HL-60 (cell line): ENCODE data around the gene GALK2.

ENCODE experiments used
- DNase-seq, 2 experiments: peaks; one replicate each; pipeline ENCODE4 v3.0.0-alpha.2; 2010 to 2020; ENCODE audit warnings: low read depth in 1 of 2, low spot score in 1 of 2
- H3K27ac ChIP-seq: fragments of 250-450 bp; sonication (Bioruptor Pico); replicated peaks from 2 replicates; pipeline ENCODE4 v1.5.1; 2020; ENCODE audit warnings: mild to moderate bottlenecking, moderate library complexity
- H3K27me3 ChIP-seq: fragments of 250-450 bp; sonication (Bioruptor Pico); 2 replicates; pipeline ENCODE4 v1.5.1; 2021; ENCODE audit warnings: mild to moderate bottlenecking, moderate library complexity; ENCODE audit not compliant: insufficient read depth, poor library complexity, severe bottlenecking
- H3K4me3 ChIP-seq: replicated peaks from 2 replicates; pipeline ENCODE4 v1.5.1; 2011; ENCODE audit warnings: mild to moderate bottlenecking, control low read depth, low read length; ENCODE audit not compliant: insufficient read depth
- CTCF ChIP-seq: IDR thresholded peaks from one replicate; pipeline ENCODE4 v1.5.1; 2011; ENCODE audit warnings: low read length, control low read depth, inconsistent platforms; ENCODE audit not compliant: insufficient read depth
- GABPA ChIP-seq: IDR thresholded peaks from 2 replicates; pipeline ENCODE4 v1.6.1; 2012; ENCODE audit warnings: low read depth
- POLR2AphosphoS5 ChIP-seq: IDR thresholded peaks from 2 replicates; pipeline ENCODE4 v1.6.1; 2012; ENCODE audit warnings: low read depth
- SPI1 ChIP-seq: IDR thresholded peaks from 2 replicates; pipeline ENCODE4 v1.6.1; 2012; ENCODE audit warnings: low read depth, mild to moderate bottlenecking, borderline replicate concordance
- TF ChIP-seq, protein P1 (sequence below): IDR thresholded peaks from 2 replicates; pipeline ENCODE4 v1.6.1; 2012; ENCODE audit warnings: low read depth; ENCODE audit not compliant: insufficient replicate concordance

The GALK2 gene

GRCh38 chr15:49137861-49138260, 32.2 kb upstream of the GALK2 start:
- TF ChIP-seq GABPA: no peak
- Histone ChIP-seq H3K27ac (no peak overlapping the region), H3K4me3 (no peak overlapping the region), H3K27me3 (no peaks in the 10 kb centered on the region)
- no peak for DNase-seq

GRCh38 chr15:49145651-49146609, 24.1 kb upstream of the GALK2 start:
- Histone ChIP-seq H3K27ac (no peak overlapping the region), H3K27me3 (no peaks in the 10 kb centered on the region), H3K4me3 (no peak overlapping the region)
- peak in 1 of 2 experiments; percentile 44 for DNase-seq
- TF ChIP-seq POLR2AphosphoS5: no peak
- no peak for TF ChIP-seq SPI1
- TF ChIP-seq CTCF: peak; percentile 51
- no peak for TF ChIP-seq GABPA
- TF ChIP-seq, protein P1, sequence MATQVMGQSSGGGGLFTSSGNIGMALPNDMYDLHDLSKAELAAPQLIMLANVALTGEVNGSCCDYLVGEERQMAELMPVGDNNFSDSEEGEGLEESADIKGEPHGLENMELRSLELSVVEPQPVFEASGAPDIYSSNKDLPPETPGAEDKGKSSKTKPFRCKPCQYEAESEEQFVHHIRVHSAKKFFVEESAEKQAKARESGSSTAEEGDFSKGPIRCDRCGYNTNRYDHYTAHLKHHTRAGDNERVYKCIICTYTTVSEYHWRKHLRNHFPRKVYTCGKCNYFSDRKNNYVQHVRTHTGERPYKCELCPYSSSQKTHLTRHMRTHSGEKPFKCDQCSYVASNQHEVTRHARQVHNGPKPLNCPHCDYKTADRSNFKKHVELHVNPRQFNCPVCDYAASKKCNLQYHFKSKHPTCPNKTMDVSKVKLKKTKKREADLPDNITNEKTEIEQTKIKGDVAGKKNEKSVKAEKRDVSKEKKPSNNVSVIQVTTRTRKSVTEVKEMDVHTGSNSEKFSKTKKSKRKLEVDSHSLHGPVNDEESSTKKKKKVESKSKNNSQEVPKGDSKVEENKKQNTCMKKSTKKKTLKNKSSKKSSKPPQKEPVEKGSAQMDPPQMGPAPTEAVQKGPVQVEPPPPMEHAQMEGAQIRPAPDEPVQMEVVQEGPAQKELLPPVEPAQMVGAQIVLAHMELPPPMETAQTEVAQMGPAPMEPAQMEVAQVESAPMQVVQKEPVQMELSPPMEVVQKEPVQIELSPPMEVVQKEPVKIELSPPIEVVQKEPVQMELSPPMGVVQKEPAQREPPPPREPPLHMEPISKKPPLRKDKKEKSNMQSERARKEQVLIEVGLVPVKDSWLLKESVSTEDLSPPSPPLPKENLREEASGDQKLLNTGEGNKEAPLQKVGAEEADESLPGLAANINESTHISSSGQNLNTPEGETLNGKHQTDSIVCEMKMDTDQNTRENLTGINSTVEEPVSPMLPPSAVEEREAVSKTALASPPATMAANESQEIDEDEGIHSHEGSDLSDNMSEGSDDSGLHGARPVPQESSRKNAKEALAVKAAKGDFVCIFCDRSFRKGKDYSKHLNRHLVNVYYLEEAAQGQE: no peak

- peak overlapping the region; percentile 40 for H3K27ac ChIP-seq
- TF ChIP-seq CTCF (no peak), POLR2AphosphoS5 (no peak), GABPA (no peak), SPI1 (no peak)
- TF ChIP-seq, protein P1: no peak
- H3K27me3 ChIP-seq: no peaks in the 10 kb centered on the region
- DNase-seq: peak in 1 of 2 experiments; percentile 23
- H3K4me3 ChIP-seq: no peak overlapping the region
Observed at GRCh38 chr15:49148298-49148697, 21.7 kb upstream of the GALK2 start.

GRCh38 chr15:49148727-49149126, 21.3 kb upstream of the GALK2 start:
- Histone ChIP-seq H3K4me3 (no peak overlapping the region), H3K27me3 (no peaks in the 10 kb centered on the region), H3K27ac (peak overlapping the region; percentile 40)
- no peak for DNase-seq
- no peak for TF ChIP-seq CTCF
- TF ChIP-seq, protein P1: no peak
- no peak for TF ChIP-seq SPI1
